Measurements from ENCODE around the gene ATAT1. TPM values are rescaled to one million over a fixed set of nuclear protein-coding genes. Genes with fewer than 3 reads are reported as not detected.

Gene ATAT1
- total and polyA plus RNA-seq, 9 of the 15 experiments (the other 6 are each of a cell fraction or from before 2014, with no cell fraction given): 0.65 to 5.8 (median 1.6) TPM

DNA sequence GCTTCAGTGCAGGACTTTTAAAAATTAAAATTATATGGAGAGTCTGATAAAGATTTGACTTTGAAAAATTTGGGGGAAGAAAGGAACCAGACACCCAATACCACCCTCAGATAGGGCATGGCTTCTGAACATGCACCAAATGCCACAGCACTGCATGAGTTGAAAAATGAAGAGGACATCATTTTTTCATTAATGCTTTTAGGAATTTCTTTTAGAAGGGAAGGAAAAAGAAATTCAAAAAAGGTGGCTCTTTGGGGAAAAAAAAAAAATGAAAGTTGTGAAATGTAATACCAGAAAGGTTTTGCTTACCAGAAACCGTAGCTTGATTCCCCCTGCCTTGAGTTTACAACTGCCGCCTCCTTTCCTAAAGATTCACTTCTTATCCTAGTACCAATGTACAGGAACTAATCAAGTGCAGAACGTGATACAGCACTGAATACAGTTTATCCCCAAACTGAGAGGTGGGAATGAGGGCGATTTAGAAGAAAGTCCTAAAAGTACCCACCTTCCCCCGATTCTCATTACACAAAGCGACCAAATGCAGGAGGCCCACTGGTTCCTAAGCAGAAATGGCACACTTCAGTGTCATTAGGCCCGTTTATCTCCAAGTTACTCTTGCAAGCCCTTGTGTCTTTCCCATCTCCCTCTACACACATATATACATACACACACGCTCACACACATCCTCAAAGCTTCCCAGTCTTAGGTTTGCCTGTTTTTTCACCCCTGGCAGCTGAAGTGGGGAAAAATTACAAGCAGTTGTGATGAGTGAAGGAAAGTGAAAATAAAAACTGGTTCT, 12.4 kb upstream of the ATAT1 start (continued):
- TF ChIP-seq, protein P1, sequence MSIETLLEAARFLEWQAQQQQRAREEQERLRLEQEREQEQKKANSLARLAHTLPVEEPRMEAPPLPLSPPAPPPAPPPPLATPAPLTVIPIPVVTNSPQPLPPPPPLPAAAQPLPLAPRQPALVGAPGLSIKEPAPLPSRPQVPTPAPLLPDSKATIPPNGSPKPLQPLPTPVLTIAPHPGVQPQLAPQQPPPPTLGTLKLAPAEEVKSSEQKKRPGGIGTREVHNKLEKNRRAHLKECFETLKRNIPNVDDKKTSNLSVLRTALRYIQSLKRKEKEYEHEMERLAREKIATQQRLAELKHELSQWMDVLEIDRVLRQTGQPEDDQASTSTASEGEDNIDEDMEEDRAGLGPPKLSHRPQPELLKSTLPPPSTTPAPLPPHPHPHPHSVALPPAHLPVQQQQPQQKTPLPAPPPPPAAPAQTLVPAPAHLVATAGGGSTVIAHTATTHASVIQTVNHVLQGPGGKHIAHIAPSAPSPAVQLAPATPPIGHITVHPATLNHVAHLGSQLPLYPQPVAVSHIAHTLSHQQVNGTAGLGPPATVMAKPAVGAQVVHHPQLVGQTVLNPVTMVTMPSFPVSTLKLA (conservative IDR thresholded peaks at IDR 0.05): 0 out of 4 replicates have a peak, but pooled peaks of 1 of the 2 experiments have one; percentile 21
- TF ChIP-seq, protein P2, sequence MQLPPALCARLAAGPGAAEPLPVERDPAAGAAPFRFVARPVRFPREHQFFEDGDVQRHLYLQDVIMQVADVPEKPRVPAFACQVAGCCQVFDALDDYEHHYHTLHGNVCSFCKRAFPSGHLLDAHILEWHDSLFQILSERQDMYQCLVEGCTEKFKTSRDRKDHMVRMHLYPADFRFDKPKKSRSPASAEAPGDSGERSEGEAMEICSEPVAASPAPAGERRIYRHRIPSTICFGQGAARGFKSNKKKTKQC (CRISPR knock-in tag; IDR thresholded peaks at IDR 0.05): no peak
- TF ChIP-seq ZNF551 (CRISPR knock-in tag; IDR thresholded peaks at IDR 0.05) (peak; percentile 22; the same call in 1 of the 2 replicates), ZNF212 (CRISPR knock-in tag; IDR thresholded peaks at IDR 0.05) (no peak), NCOA1 (IDR thresholded peaks at IDR 0.05; ENCODE audit: low read depth) (no peak), ZFPM2 (CRISPR knock-in tag; IDR thresholded peaks at IDR 0.05) (peak; percentile 41; the same call in 1 of the 2 replicates), ASH1L (IDR thresholded peaks at IDR 0.05; ENCODE audit: borderline replicate concordance, low read depth, partially characterized antibody) (no peak), CBFA2T2 (conservative IDR thresholded peaks at IDR 0.05) (no peak), CREBBP (IDR thresholded peaks at IDR 0.05; ENCODE audit: low read depth, low read length) (no peak), MECOM (CRISPR knock-in tag; IDR thresholded peaks at IDR 0.05) (no peak), ZKSCAN1 (IDR thresholded peaks at IDR 0.05; ENCODE audit: low read depth, low read length) (no peak), FUS (optimal IDR thresholded peaks at IDR 0.05; ENCODE audit: low read depth, low read length) (no peak), C11orf30 (IDR thresholded peaks at IDR 0.05; ENCODE audit: low read depth) (no peak)
- TF ChIP-seq, protein P3, sequence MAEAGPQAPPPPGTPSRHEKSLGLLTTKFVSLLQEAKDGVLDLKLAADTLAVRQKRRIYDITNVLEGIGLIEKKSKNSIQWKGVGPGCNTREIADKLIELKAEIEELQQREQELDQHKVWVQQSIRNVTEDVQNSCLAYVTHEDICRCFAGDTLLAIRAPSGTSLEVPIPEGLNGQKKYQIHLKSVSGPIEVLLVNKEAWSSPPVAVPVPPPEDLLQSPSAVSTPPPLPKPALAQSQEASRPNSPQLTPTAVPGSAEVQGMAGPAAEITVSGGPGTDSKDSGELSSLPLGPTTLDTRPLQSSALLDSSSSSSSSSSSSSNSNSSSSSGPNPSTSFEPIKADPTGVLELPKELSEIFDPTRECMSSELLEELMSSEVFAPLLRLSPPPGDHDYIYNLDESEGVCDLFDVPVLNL (CRISPR knock-in tag; IDR thresholded peaks at IDR 0.05; ENCODE audit: low read depth): no peak
- TF ChIP-seq, protein P4, sequence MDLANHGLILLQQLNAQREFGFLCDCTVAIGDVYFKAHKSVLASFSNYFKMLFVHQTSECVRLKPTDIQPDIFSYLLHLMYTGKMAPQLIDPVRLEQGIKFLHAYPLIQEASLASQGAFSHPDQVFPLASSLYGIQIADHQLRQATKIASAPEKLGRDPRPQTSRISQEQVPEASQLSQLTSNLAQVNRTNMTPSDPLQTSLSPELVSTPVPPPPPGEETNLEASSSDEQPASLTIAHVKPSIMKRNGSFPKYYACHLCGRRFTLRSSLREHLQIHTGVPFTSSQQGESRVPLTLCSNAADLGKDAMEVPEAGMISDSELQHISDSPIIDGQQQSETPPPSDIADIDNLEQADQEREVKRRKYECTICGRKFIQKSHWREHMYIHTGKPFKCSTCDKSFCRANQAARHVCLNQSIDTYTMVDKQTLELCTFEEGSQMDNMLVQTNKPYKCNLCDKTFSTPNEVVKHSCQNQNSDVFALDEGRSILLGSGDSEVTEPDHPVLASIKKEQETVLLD (IDR thresholded peaks at IDR 0.05): no peak
- TF ChIP-seq, protein P5, sequence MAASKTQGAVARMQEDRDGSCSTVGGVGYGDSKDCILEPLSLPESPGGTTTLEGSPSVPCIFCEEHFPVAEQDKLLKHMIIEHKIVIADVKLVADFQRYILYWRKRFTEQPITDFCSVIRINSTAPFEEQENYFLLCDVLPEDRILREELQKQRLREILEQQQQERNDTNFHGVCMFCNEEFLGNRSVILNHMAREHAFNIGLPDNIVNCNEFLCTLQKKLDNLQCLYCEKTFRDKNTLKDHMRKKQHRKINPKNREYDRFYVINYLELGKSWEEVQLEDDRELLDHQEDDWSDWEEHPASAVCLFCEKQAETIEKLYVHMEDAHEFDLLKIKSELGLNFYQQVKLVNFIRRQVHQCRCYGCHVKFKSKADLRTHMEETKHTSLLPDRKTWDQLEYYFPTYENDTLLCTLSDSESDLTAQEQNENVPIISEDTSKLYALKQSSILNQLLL (CRISPR knock-in tag; IDR thresholded peaks at IDR 0.05; ENCODE audit: borderline replicate concordance): no peak
- TF ChIP-seq, protein P6, sequence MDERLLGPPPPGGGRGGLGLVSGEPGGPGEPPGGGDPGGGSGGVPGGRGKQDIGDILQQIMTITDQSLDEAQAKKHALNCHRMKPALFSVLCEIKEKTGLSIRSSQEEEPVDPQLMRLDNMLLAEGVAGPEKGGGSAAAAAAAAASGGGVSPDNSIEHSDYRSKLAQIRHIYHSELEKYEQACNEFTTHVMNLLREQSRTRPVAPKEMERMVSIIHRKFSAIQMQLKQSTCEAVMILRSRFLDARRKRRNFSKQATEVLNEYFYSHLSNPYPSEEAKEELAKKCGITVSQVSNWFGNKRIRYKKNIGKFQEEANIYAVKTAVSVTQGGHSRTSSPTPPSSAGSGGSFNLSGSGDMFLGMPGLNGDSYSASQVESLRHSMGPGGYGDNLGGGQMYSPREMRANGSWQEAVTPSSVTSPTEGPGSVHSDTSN (CRISPR knock-in tag; IDR thresholded peaks at IDR 0.05; ENCODE audit: low read depth): no peak
- TF ChIP-seq, protein P6 (tag; conservative IDR thresholded peaks at IDR 0.05; ENCODE audit: low read depth): no peak

Measured in K562 (cell line).